Embryonic facial prominence (tissue), 1 donor: ENCODE results near the gene DNER.
"Not testable (repeated sequence)": the region's sequence is repeated elsewhere in the genome, so short reads cannot be mapped to it uniquely, and the experiment has no call there.

ENCODE experiments used
- DNase-seq: peaks from one replicate; pipeline ENCODE4 v3.0.0-alpha.2; 2016; ENCODE audit errors: extremely low spot score

The DNER gene

GRCh38 chr2:229622495-229623355 is 91.6 kb downstream of the DNER start:
- no peak for DNase-seq

GRCh38 chr2:229620759-229621158 is 93.6 kb downstream of the DNER start:
- no peak for DNase-seq

GRCh38 chr2:229620289-229620688 is 94.1 kb downstream of the DNER start:
- DNase-seq, result no peak

- DNase-seq, result no peak
Measured at GRCh38 chr2:229616433-229616832, 97.9 kb downstream of the DNER start.

GRCh38 chr2:229614021-229614420 is 100.3 kb downstream of the DNER start:
- not testable (repeated sequence) for DNase-seq

GRCh38 chr2:229612384-229612971 is 101.9 kb downstream of the DNER start:
- DNase-seq, result no peak

GRCh38 chr2:229611360-229611759 is 103.0 kb downstream of the DNER start:
- DNase-seq, result no peak

- no peak for DNase-seq
Measured at GRCh38 chr2:229610872-229611271, 103.5 kb downstream of the DNER start.

GRCh38 chr2:229610333-229610732 is 104.0 kb downstream of the DNER start:
- no peak for DNase-seq

- no peak for DNase-seq
Measured at GRCh38 chr2:229601936-229602335, 112.4 kb downstream of the DNER start.

- no peak for DNase-seq
Measured at GRCh38 chr2:229601396-229601795, 113.0 kb downstream of the DNER start.

- DNase-seq, result no peak
Measured at GRCh38 chr2:229598227-229598626, 116.1 kb downstream of the DNER start.

- DNase-seq, result no peak
Measured at GRCh38 chr2:229596796-229597195, 117.6 kb downstream of the DNER start.

GRCh38 chr2:229591611-229592010 is 122.7 kb downstream of the DNER start:
- DNase-seq, result no peak

GRCh38 chr2:229586746-229587705 is 127.3 kb downstream of the DNER start:
- DNase-seq, result peak; percentile 65

- DNase-seq, result no peak
Measured at GRCh38 chr2:229586012-229586411, 128.3 kb downstream of the DNER start.

GRCh38 chr2:229582151-229582550 is 132.2 kb downstream of the DNER start:
- no peak for DNase-seq

- no peak for DNase-seq
Measured at GRCh38 chr2:229578052-229578846, 136.1 kb downstream of the DNER start.

- DNase-seq, result no peak
Measured at GRCh38 chr2:229575569-229576315, 138.6 kb downstream of the DNER start.

- DNase-seq, result no peak
Measured at GRCh38 chr2:229572507-229573271, 141.7 kb downstream of the DNER start.
